HepG2 (cell line): ENCODE measurements around the gene GLRA1. TPM values are rescaled to one million over a fixed set of nuclear protein-coding genes. Genes with fewer than 3 reads are reported as not detected.

ENCODE experiments used
- ATAC-seq: fragments of 200-7000 bp; cut with Tn5 transposase; 3 replicates; pipeline ENCODE4 v1.9.1; 2020; ENCODE audit warnings: mild to moderate bottlenecking, moderate library complexity
- BruUV-seq: library from RNA; stranded (reverse); fragments of 400-500 nt; replicated peaks from 2 replicates; lab custom pipeline; 2021; lab: Mats Ljungman, UMichigan
- CTCF ChIA-PET: fragments of 300-600 bp; formaldehyde crosslinking; extraction: SDS; loops from one replicate; lab custom pipeline; 2021; ENCODE audit warnings: low total read pairs, inconsistent platforms, low intra/inter-chr PET ratio; lab: Yijun Ruan, JAX
- POLR2A ChIA-PET: fragments of 350-600 bp; sonication (Branson Sonifier 250); formaldehyde crosslinking; loops from one replicate; lab custom pipeline; 2020; ENCODE audit warnings: antibody characterized with exemption, inconsistent platforms; lab: Yijun Ruan, JAX
- DNase-seq: peaks from one replicate; pipeline ENCODE4 v3.0.0-alpha.2; 2015; ENCODE audit warnings: low spot score
- FAIRE-seq: peaks from 3 replicates; lab custom pipeline; 2011; peaks lifted over from hg19 to GRCh38; lab: Jason Lieb, UNC
- H2AFZ ChIP-seq: one replicate; pipeline ENCODE4 v1.6.1; 2011; ENCODE audit warnings: low read length, inconsistent platforms
- H3K27ac ChIP-seq: fragments of 300-600 bp; 3 replicates; pipeline ENCODE4 v1.8.0; 2011; ENCODE audit warnings: mixed run types, mild to moderate bottlenecking, mixed read lengths, low read length, inconsistent platforms; ENCODE audit not compliant: insufficient read depth; ENCODE audit errors: extremely low read length
- H3K27me3 ChIP-seq, 2 experiments: fragments of 200-600 bp in 1 of 2; 2 replicates in 1 of 2; 3 replicates in 1 of 2; pipeline versions ENCODE4 v1.6.0 to v1.8.0; 2011; ENCODE audit warnings: low read length in 2 of 2, mild to moderate bottlenecking in 2 of 2, moderate library complexity in 2 of 2, inconsistent platforms in 1 of 2; ENCODE audit not compliant: insufficient read depth in 2 of 2, control insufficient read depth in 1 of 2
- H3K36me3 ChIP-seq, 2 experiments: fragments of 200-600 bp in 1 of 2; replicated peaks in 1 of 2; 2 replicates in 1 of 2; 3 replicates in 1 of 2; pipeline versions ENCODE4 v1.5.1 to v1.8.0; 2011; ENCODE audit warnings: low read length in 2 of 2, inconsistent platforms in 1 of 2; ENCODE audit not compliant: insufficient read depth in 2 of 2, control insufficient read depth in 1 of 2
- H3K4me1 ChIP-seq: 2 replicates; pipeline ENCODE4 v1.5.1; 2012; ENCODE audit warnings: low read length, inconsistent platforms; ENCODE audit not compliant: insufficient read depth
- H3K4me2 ChIP-seq: 2 replicates; pipeline ENCODE4 v1.6.0; 2011; ENCODE audit warnings: low read depth, low read length, inconsistent platforms
- H3K4me3 ChIP-seq, 3 experiments: fragments of 200-600 bp in 1 of 3; sonication (generic), shearing (Covaris generic) in 1 of 3; replicated peaks in 1 of 3; 2 replicates each; pipeline ENCODE4 v1.5.1; 2011 to 2016; ENCODE audit warnings: low read length in 3 of 3, inconsistent platforms in 2 of 3, low read depth in 2 of 3, mild to moderate bottlenecking in 2 of 3, control low read depth in 1 of 3, mixed read lengths in 1 of 3; ENCODE audit not compliant: insufficient read depth in 1 of 3
- H3K79me2 ChIP-seq: one replicate; pipeline ENCODE4 v1.6.1; 2011; ENCODE audit warnings: low read length, inconsistent platforms; ENCODE audit not compliant: insufficient read depth
- H3K9ac ChIP-seq: 2 replicates; pipeline ENCODE4 v1.6.0; 2011; ENCODE audit warnings: mild to moderate bottlenecking, low read depth, low read length, inconsistent platforms; ENCODE audit not compliant: insufficient read depth
- H3K9me3 ChIP-seq: 2 replicates; pipeline ENCODE4 v1.5.1; 2012; ENCODE audit warnings: mild to moderate bottlenecking, low read length
- H4K20me1 ChIP-seq: 2 replicates; pipeline ENCODE4 v1.6.0; 2011; ENCODE audit warnings: inconsistent platforms, mild to moderate bottlenecking, low read length, moderate library complexity; ENCODE audit not compliant: insufficient read depth
- EZH2 ChIP-seq: conservative IDR thresholded peaks from 2 replicates; pipeline ENCODE4 v1.6.1; 2012; ENCODE audit warnings: mild to moderate bottlenecking, low read depth, low read length, moderate library complexity
- HOXD1 ChIP-seq: sonication (generic); formaldehyde crosslinking; IDR thresholded peaks from 2 replicates; pipeline ENCODE4 v1.5.0; 2020; ENCODE audit warnings: missing genetic modification reagents
- KAT2B ChIP-seq: fragments of 150-350 bp; IDR thresholded peaks from 2 replicates; pipeline ENCODE4 v1.6.1; 2014; ENCODE audit warnings: low read depth, low read length, borderline replicate concordance
- PTBP1 ChIP-seq: fragments of 200-400 bp; formaldehyde crosslinking; IDR thresholded peaks from 2 replicates; pipeline ENCODE4 v1.6.1; 2018; ENCODE audit warnings: low read length, low read depth; ENCODE audit not compliant: poor library complexity, severe bottlenecking
- SRY ChIP-seq: sonication (generic); formaldehyde crosslinking; IDR thresholded peaks from 2 replicates; pipeline ENCODE4 v1.8.0; 2022; ENCODE audit warnings: mild to moderate bottlenecking, missing genetic modification reagents
- YY1 ChIP-seq: IDR thresholded peaks from 2 replicates; pipeline ENCODE4 v1.6.1; 2011; ENCODE audit warnings: low read length, low read depth, moderate library complexity, mild to moderate bottlenecking; ENCODE audit not compliant: insufficient read depth, insufficient replicate concordance
- ZNF3 ChIP-seq: IDR thresholded peaks from 2 replicates; pipeline ENCODE4 v1.7.0; 2017; ENCODE audit warnings: inconsistent platforms
- ZNF329 ChIP-seq: sonication (generic); formaldehyde crosslinking; IDR thresholded peaks from 2 replicates; pipeline ENCODE4 v1.9.0; 2021; ENCODE audit warnings: low read depth, mild to moderate bottlenecking, missing genetic modification reagents
- ZNF354B ChIP-seq: sonication (generic); formaldehyde crosslinking; IDR thresholded peaks from 2 replicates; pipeline ENCODE4 v1.8.0; 2022; ENCODE audit warnings: mild to moderate bottlenecking, missing genetic modification reagents
- WGBS: methylation state at CpG from one replicate; pipeline ENCODE4 v1.1.6; 2017; ENCODE audit warnings: low lambda C conversion rate; 5-methylcytosine and 5-hydroxymethylcytosine counted together
- in situ Hi-C: cut with HindIII; loops from 2 replicates; pipeline ENCODE4 v1.10.0; 2017; ENCODE audit warnings: low pct_unique_long_range_greater_than_20kb; ENCODE audit not compliant: extremely low pct_ligation_motif_present
- intact Hi-C: fragments of 100-400 bp; cut with micrococcal nuclease; formaldehyde crosslinking; loops from one replicate; pipeline ENCODE4 v1.10.0; 2022; ENCODE audit not compliant: unreplicated experiment
- polyA plus RNA-seq, 8 experiments: library from polyadenylated mRNA; depleted of rRNA in 3 of 8; stranded (reverse) in 7 of 8; unstranded in 1 of 8; fragments of >200 nt; fragmentation: Illumina TruSeq in 4 of 8; extraction: Trizol in 4 of 8; gene quantifications; 2 replicates each; pipeline versions ENCODE4 v1.2.1 to v1.2.3, GENCODE V29; 2011 to 2016; ENCODE audit warnings: low read depth in 4 of 8, missing spikeins in 1 of 8, mixed read lengths in 1 of 8; ENCODE audit not compliant: insufficient read depth in 1 of 8
- total RNA-seq, 5 experiments: library from RNA; depleted of rRNA; stranded (reverse); fragments of >200 nt; fragmentation: Illumina TruSeq; extraction: Trizol; gene quantifications; 2 replicates each; pipeline ENCODE4 v1.2.3, GENCODE V29; 2016; ENCODE audit warnings: low read depth in 1 of 5
- TF ChIP-seq, protein P1 (sequence below): IDR thresholded peaks from 2 replicates; pipeline ENCODE4 v1.6.1; 2016; ENCODE audit warnings: mild to moderate bottlenecking, missing biosample characterization, missing genetic modification reagents
- TF ChIP-seq, protein P2 (sequence below): sonication (generic); formaldehyde crosslinking; IDR thresholded peaks from 2 replicates; pipeline ENCODE4 v1.5.0; 2020; ENCODE audit warnings: mild to moderate bottlenecking, missing genetic modification reagents
- TF ChIP-seq, protein P3 (sequence below): sonication (generic); formaldehyde crosslinking; IDR thresholded peaks from 2 replicates; pipeline ENCODE4 v1.4.0; 2020; ENCODE audit warnings: low read depth, mild to moderate bottlenecking, missing genetic modification reagents
- TF ChIP-seq, protein P4 (sequence below): sonication (generic); formaldehyde crosslinking; IDR thresholded peaks from 2 replicates; pipeline ENCODE4 v1.4.0; 2020; ENCODE audit warnings: low read depth, mild to moderate bottlenecking, missing genetic modification reagents
- TF ChIP-seq, protein P5 (sequence below): sonication (generic); formaldehyde crosslinking; IDR thresholded peaks from 2 replicates; pipeline ENCODE4 v1.8.1; 2023; ENCODE audit warnings: mild to moderate bottlenecking, moderate library complexity, missing genetic modification reagents
- TF ChIP-seq, protein P6 (sequence below): sonication (generic); formaldehyde crosslinking; IDR thresholded peaks from 2 replicates; pipeline ENCODE4 v1.5.1; 2020; ENCODE audit warnings: missing genetic modification reagents, mild to moderate bottlenecking, borderline replicate concordance
- TF ChIP-seq, protein P7 (sequence below): sonication (generic); formaldehyde crosslinking; IDR thresholded peaks from 2 replicates; pipeline ENCODE4 v1.8.0; 2022; ENCODE audit warnings: mild to moderate bottlenecking, missing genetic modification reagents
- TF ChIP-seq, protein P8 (sequence below): sonication (generic); formaldehyde crosslinking; IDR thresholded peaks from 2 replicates; pipeline ENCODE4 v1.4.0; 2020; ENCODE audit warnings: mild to moderate bottlenecking, low read depth, missing genetic modification reagents

Gene GLRA1
- total and polyA plus RNA-seq, 2 of the 13 experiments (the other 11 are each of a cell fraction or from before 2014, with no cell fraction given), result not detected

DNA sequence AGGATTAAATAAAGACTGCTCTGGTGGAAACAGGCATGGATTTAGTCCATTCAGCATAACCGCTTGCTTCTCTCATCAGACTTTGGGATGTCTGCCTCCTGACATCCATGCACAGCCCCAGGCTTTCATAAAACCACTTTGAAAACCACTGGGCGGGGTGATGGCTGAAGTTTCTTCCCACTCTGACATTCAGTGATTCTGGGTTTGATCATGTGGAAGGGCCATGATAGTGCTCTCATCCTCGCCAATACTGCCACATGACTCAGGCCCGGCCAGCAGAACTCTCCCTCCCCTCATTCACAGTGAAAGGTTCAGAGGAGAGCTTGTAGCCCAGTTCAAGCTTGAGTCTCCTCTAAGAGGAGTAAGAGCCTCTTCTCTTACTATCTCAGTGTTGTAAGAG is 29.6 kb upstream of the GLRA1 start:
- 9% methylated on average over 3 of the region's 4 CpGs for WGBS
- in situ Hi-C loops (no loop called here), intact Hi-C loops (no loop called here)
- no peaks in the 10 kb centered on the region for H3K79me2 ChIP-seq
- H3K36me3 ChIP-seq, result no peaks in the 10 kb centered on the region
- FAIRE-seq, result no peak
- no peaks in the 10 kb centered on the region for H3K27me3 ChIP-seq
- POLR2A ChIA-PET, result no interaction called here
- DNase-seq, result no peak
- H3K4me1 ChIP-seq, result no peaks in the 10 kb centered on the region
- H3K4me2 ChIP-seq, result no peak overlapping the region
- no peaks in the 10 kb centered on the region for H3K9me3 ChIP-seq
- H3K9ac ChIP-seq, result no peak overlapping the region
- no peak overlapping the region for H3K4me3 ChIP-seq
- no peaks in the 10 kb centered on the region for H4K20me1 ChIP-seq
- BruUV-seq, result no TSS peak
- H3K27ac ChIP-seq, result no peak overlapping the region
- no peak for ATAC-seq
- CTCF ChIA-PET, result no interaction called here
- H2AFZ ChIP-seq, result no peak overlapping the region
- TF ChIP-seq, protein P1, sequence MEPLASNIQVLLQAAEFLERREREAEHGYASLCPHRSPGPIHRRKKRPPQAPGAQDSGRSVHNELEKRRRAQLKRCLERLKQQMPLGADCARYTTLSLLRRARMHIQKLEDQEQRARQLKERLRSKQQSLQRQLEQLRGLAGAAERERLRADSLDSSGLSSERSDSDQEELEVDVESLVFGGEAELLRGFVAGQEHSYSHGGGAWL (CRISPR knock-in tag), result no peak
- TF ChIP-seq, protein P2, sequence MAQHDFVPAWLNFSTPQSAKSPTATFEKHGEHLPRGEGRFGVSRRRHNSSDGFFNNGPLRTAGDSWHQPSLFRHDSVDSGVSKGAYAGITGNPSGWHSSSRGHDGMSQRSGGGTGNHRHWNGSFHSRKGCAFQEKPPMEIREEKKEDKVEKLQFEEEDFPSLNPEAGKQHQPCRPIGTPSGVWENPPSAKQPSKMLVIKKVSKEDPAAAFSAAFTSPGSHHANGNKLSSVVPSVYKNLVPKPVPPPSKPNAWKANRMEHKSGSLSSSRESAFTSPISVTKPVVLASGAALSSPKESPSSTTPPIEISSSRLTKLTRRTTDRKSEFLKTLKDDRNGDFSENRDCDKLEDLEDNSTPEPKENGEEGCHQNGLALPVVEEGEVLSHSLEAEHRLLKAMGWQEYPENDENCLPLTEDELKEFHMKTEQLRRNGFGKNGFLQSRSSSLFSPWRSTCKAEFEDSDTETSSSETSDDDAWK (CRISPR knock-in tag), result no peak
- TF ChIP-seq ZNF329 (CRISPR knock-in tag) (no peak), EZH2 (no peak), SRY (CRISPR knock-in tag) (no peak), KAT2B (no peak), ZNF3 (CRISPR knock-in tag) (no peak), ZNF354B (CRISPR knock-in tag) (no peak), HOXD1 (no peak), YY1 (no peak), PTBP1 (no peak)
- TF ChIP-seq, protein P3, sequence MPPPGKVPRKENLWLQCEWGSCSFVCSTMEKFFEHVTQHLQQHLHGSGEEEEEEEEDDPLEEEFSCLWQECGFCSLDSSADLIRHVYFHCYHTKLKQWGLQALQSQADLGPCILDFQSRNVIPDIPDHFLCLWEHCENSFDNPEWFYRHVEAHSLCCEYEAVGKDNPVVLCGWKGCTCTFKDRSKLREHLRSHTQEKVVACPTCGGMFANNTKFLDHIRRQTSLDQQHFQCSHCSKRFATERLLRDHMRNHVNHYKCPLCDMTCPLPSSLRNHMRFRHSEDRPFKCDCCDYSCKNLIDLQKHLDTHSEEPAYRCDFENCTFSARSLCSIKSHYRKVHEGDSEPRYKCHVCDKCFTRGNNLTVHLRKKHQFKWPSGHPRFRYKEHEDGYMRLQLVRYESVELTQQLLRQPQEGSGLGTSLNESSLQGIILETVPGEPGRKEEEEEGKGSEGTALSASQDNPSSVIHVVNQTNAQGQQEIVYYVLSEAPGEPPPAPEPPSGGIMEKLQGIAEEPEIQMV (CRISPR knock-in tag), result no peak
- TF ChIP-seq, protein P4, sequence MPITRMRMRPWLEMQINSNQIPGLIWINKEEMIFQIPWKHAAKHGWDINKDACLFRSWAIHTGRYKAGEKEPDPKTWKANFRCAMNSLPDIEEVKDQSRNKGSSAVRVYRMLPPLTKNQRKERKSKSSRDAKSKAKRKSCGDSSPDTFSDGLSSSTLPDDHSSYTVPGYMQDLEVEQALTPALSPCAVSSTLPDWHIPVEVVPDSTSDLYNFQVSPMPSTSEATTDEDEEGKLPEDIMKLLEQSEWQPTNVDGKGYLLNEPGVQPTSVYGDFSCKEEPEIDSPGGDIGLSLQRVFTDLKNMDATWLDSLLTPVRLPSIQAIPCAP (CRISPR knock-in tag), result no peak
- TF ChIP-seq, protein P5, sequence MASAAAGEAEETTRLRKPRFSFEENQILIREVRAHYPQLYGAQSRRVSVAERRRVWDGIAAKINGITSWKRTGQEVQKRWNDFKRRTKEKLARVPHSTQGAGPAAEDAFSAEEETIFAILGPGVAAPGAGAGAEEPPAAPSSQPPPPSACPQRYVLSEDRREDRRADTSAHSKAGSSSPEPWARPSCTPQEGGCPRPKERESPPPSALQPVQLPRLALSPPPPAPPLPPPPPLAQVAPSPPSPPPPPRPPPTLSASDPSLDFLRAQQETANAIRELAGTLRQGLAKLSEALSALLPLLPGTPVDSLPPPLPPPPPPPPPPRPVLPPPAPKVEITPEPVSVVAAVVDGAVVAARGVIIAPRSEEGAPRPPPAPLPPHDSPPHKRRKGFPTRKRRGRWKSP (CRISPR knock-in tag), result no peak
- TF ChIP-seq, protein P6, sequence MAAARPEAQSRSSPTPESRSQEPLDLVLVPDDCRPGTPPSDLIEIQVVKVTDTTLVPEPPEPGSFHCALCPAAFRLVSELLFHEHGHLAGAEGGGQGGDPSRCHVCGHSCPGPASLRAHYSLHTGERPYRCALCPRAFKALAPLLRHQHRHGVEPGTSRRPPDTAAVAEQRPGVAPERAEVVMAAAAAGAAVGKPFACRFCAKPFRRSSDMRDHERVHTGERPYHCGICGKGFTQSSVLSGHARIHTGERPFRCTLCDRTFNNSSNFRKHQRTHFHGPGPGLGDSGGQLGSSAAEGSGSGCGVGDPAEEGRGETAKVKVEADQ (CRISPR knock-in tag), result no peak
- TF ChIP-seq, protein P7, sequence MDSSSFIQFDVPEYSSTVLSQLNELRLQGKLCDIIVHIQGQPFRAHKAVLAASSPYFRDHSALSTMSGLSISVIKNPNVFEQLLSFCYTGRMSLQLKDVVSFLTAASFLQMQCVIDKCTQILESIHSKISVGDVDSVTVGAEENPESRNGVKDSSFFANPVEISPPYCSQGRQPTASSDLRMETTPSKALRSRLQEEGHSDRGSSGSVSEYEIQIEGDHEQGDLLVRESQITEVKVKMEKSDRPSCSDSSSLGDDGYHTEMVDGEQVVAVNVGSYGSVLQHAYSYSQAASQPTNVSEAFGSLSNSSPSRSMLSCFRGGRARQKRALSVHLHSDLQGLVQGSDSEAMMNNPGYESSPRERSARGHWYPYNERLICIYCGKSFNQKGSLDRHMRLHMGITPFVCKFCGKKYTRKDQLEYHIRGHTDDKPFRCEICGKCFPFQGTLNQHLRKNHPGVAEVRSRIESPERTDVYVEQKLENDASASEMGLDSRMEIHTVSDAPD (CRISPR knock-in tag), result no peak
- TF ChIP-seq, protein P8, sequence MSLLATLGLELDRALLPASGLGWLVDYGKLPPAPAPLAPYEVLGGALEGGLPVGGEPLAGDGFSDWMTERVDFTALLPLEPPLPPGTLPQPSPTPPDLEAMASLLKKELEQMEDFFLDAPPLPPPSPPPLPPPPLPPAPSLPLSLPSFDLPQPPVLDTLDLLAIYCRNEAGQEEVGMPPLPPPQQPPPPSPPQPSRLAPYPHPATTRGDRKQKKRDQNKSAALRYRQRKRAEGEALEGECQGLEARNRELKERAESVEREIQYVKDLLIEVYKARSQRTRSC, result no peak
